Uterus (tissue), 4 donors: Measurements from ENCODE around the gene DMXL1. TPM values are rescaled to one million over a fixed set of nuclear protein-coding genes. Genes with fewer than 3 reads are reported as not detected.

Source experiments
- DNase-seq, 2 donors: peaks; one replicate each; pipeline ENCODE4 v3.0.0-alpha.2; 2019 to 2020
- H3K27ac ChIP-seq, 2 donors: fragments of 200-600 bp; sonication (generic); 1 replicate in 1 of 2; 2 replicates in 1 of 2; pipeline ENCODE4 v1.5.1; 2016 to 2018
- H3K27me3 ChIP-seq, 2 donors: fragments of 200-600 bp; sonication (generic); one replicate each; pipeline ENCODE4 v1.5.1; 2018 to 2019; ENCODE audit warnings: control low read depth in 1 of 2
- H3K36me3 ChIP-seq, 2 donors: fragments of 200-600 bp; sonication (generic); one replicate each; pipeline ENCODE4 v1.5.1; 2019; ENCODE audit warnings: control low read depth in 1 of 2
- H3K4me1 ChIP-seq, 2 donors: fragments of 200-600 bp; sonication (generic); one replicate each; pipeline ENCODE4 v1.5.1; 2018 to 2019; ENCODE audit warnings: control low read depth in 1 of 2
- H3K4me3 ChIP-seq, 2 donors: fragments of 200-600 bp; sonication (generic); 1 replicate in 1 of 2; 2 replicates in 1 of 2; pipeline ENCODE4 v1.5.1; 2018 to 2019; ENCODE audit warnings: mild to moderate bottlenecking in 1 of 2
- H3K9me3 ChIP-seq, 2 donors: fragments of 200-600 bp; sonication (generic); one replicate each; pipeline ENCODE4 v1.5.1; 2019; ENCODE audit warnings: control low read depth in 1 of 2
- CTCF ChIP-seq, 4 experiments: fragments of 200-600 bp in 2 of 4; fragments of 450-650 bp in 2 of 4; sonication (generic) in 2 of 4; IDR thresholded peaks; one replicate each; pipeline ENCODE4 v1.5.1; 2016 to 2019; ENCODE audit warnings: antibody characterized with exemption in 4 of 4, mild to moderate bottlenecking in 2 of 4, moderate library complexity in 1 of 4
- POLR2A ChIP-seq, 2 donors: fragments of 450-650 bp; IDR thresholded peaks; one replicate each; pipeline ENCODE4 v1.6.1; 2016; ENCODE audit warnings: antibody characterized with exemption in 2 of 2, mild to moderate bottlenecking in 1 of 2, moderate library complexity in 1 of 2
- intact Hi-C: fragments of 100-400 bp; cut with DNase I; formaldehyde crosslinking; loops from one replicate; pipeline ENCODE4 v1.15.1; 2023; ENCODE audit warnings: low total_unique reads
- total RNA-seq, 4 donors: library from RNA; depleted of rRNA in 3 of 4; stranded (reverse); fragments of >200 nt in 3 of 4; gene quantifications; one replicate each; pipeline versions ENCODE4 v1.1.0 to v1.2.4, GENCODE V29; 2014 to 2023
- donor health status: DM: yes; HTN: yes; CAD: no.

Gene DMXL1
- total RNA-seq, 4 donors from 2014 or later: 24.4 to 119 (median 56.1) TPM

GRCh38 chr5:119264186-119264585 lies 193.3 kb downstream of the DMXL1 start:
- Histone ChIP-seq H3K27ac (no peak overlapping the region), H3K4me1 (no peaks in the 10 kb centered on the region), H3K9me3 (no peaks in the 10 kb centered on the region), H3K27me3 (no peaks in the 10 kb centered on the region), H3K4me3 (no peak overlapping the region), H3K36me3 (no peaks in the 10 kb centered on the region)
- TF ChIP-seq CTCF (IDR thresholded peaks at IDR 0.05): no peak
- TF ChIP-seq POLR2A (IDR thresholded peaks at IDR 0.05): no peak
- intact Hi-C loops: loop anchor here (10.0 kb wide), 1 partner anchor 141 kb away; no protein-coding TSS in a partner anchor
- no peak for DNase-seq

- H3K36me3 ChIP-seq: no peaks in the 10 kb centered on the region
- no peaks in the 10 kb centered on the region for H3K4me1 ChIP-seq
- H3K27ac ChIP-seq: peak overlapping the region; percentile 90
- H3K27me3 ChIP-seq: no peaks in the 10 kb centered on the region
- DNase-seq: peak; percentile 89 to 94
- H3K9me3 ChIP-seq: no peaks in the 10 kb centered on the region
- intact Hi-C loops: loop anchor here (10.0 kb wide), 1 partner anchor 137 kb away; no protein-coding TSS in a partner anchor
- peak overlapping the region; percentile 71 to 81 for H3K4me3 ChIP-seq
- TF ChIP-seq CTCF (IDR thresholded peaks at IDR 0.05): peak; percentile 4 to 70 (median 34)
- TF ChIP-seq POLR2A (IDR thresholded peaks at IDR 0.05): no peak
Measured at GRCh38 chr5:119267958-119268386, 197.1 kb downstream of the DMXL1 start.

GRCh38 chr5:119268387-119269060 lies 197.6 kb downstream of the DMXL1 start:
- no peaks in the 10 kb centered on the region for H3K9me3 ChIP-seq
- intact Hi-C loops: loop anchor here (10.0 kb wide), 1 partner anchor 136 kb away; no protein-coding TSS in a partner anchor
- H3K4me3 ChIP-seq: peak overlapping the region; percentile 71 to 81
- no peaks in the 10 kb centered on the region for H3K27me3 ChIP-seq
- no peak for TF ChIP-seq CTCF (IDR thresholded peaks at IDR 0.05)
- peak; percentile 81 to 83 for TF ChIP-seq POLR2A (IDR thresholded peaks at IDR 0.05)
- H3K4me1 ChIP-seq: no peaks in the 10 kb centered on the region
- H3K36me3 ChIP-seq: no peaks in the 10 kb centered on the region
- DNase-seq: peak; percentile 96 to 98
- H3K27ac ChIP-seq: peak overlapping the region; percentile 90

GRCh38 chr5:119269061-119269944 lies 198.4 kb downstream of the DMXL1 start:
- DNase-seq: peak; percentile 17 to 24
- H3K4me1 ChIP-seq: no peaks in the 10 kb centered on the region
- H3K9me3 ChIP-seq: no peaks in the 10 kb centered on the region

More at GRCh38 chr5:119269061-119269944, 198.4 kb downstream of the DMXL1 start:
- intact Hi-C loops: loop anchor here (10.0 kb wide), 1 partner anchor 135 kb away; no protein-coding TSS in a partner anchor
- Histone ChIP-seq H3K27me3 (no peaks in the 10 kb centered on the region), H3K4me3 (peak overlapping the region; percentile 71 to 81), H3K36me3 (no peaks in the 10 kb centered on the region), H3K27ac (peak overlapping the region; percentile 90)
- TF ChIP-seq POLR2A (IDR thresholded peaks at IDR 0.05): no peak
- TF ChIP-seq CTCF (IDR thresholded peaks at IDR 0.05): no peak
